Nephron progenitor cell (in vitro differentiated cells): ENCODE data around the gene CTNNBL1.

Experiments used
- DNase-seq: peaks from one replicate; pipeline ENCODE4 v3.0.0; 2021
- H3K27ac Mint-ChIP-seq: 2 replicates; pipeline ENCODE4 v1.8.0; 2021; ENCODE audit warnings: mild to moderate bottlenecking, moderate library complexity, mixed read lengths
- H3K27me3 Mint-ChIP-seq: 2 replicates; pipeline ENCODE4 v1.8.0; 2021; ENCODE audit warnings: mild to moderate bottlenecking, low read depth, mixed read lengths; ENCODE audit not compliant: poor library complexity
- H3K36me3 Mint-ChIP-seq: 2 replicates; pipeline ENCODE4 v1.8.0; 2021; ENCODE audit warnings: low read depth, mixed read lengths
- H3K4me1 Mint-ChIP-seq: 2 replicates; pipeline ENCODE4 v1.8.0; 2021; ENCODE audit warnings: mixed read lengths
- H3K4me3 Mint-ChIP-seq: 2 replicates; pipeline ENCODE4 v1.8.0; 2021; ENCODE audit warnings: mild to moderate bottlenecking, moderate library complexity, mixed read lengths
- H3K9me3 Mint-ChIP-seq: 2 replicates; pipeline ENCODE4 v1.8.0; 2021; ENCODE audit warnings: mild to moderate bottlenecking, moderate library complexity, mixed read lengths
- CTCF ChIP-seq: fragments of 200-600 bp; sonication (generic); IDR thresholded peaks from 2 replicates; pipeline ENCODE4 v1.5.0; 2021; ENCODE audit warnings: antibody characterized with exemption

Gene CTNNBL1

GRCh38 chr20:37823296-37823980 lies 129.6 kb downstream of the CTNNBL1 start:
- DNase-seq = no peak
- Mint-ChIP-seq H3K4me1 (peaks cover 37% of the 10 kb centered on the region), H3K9me3 (no peaks in the 10 kb centered on the region), H3K27me3 (no peaks in the 10 kb centered on the region), H3K27ac (peak overlapping the region; percentile 86), H3K4me3 (peak overlapping the region; percentile 2), H3K36me3 (no peaks in the 10 kb centered on the region)
- TF ChIP-seq CTCF = no peak

GRCh38 chr20:37827605-37828004 lies 133.8 kb downstream of the CTNNBL1 start:
- Mint-ChIP-seq H3K9me3 (no peaks in the 10 kb centered on the region), H3K36me3 (no peaks in the 10 kb centered on the region), H3K27ac (no peak overlapping the region), H3K4me1 (peaks cover 17% of the 10 kb centered on the region), H3K4me3 (no peak overlapping the region), H3K27me3 (peaks cover 3% of the 10 kb centered on the region)
- no peak for DNase-seq
- TF ChIP-seq CTCF = no peak

DNA sequence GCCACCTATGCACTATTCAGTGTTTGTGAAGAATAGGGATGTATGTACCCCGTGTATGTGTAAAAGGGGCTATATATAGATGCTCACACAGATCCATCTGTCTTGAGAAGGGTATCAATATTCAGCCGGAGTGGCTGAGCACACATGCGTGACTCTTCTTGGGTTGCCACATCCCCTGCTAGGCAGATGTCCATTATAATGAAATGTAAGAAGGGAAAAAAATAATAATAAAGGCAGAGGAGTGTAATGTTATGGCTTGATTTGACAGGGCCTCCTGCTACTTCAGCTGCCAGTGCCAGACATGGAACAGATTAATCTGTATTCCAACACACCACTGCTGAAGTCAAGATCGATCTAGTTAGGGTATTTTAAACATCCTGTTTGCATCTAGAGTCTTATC lies 134.9 kb downstream of the CTNNBL1 start:
- Mint-ChIP-seq H3K27ac (no peak overlapping the region), H3K36me3 (no peaks in the 10 kb centered on the region), H3K9me3 (no peaks in the 10 kb centered on the region), H3K4me1 (peaks cover 15% of the 10 kb centered on the region), H3K4me3 (no peak overlapping the region), H3K27me3 (peaks cover 3% of the 10 kb centered on the region)
- DNase-seq = no peak
- TF ChIP-seq CTCF = no peak

GRCh38 chr20:37829128-37829527 lies 135.3 kb downstream of the CTNNBL1 start:
- H3K27ac Mint-ChIP-seq = no peak overlapping the region

DNA sequence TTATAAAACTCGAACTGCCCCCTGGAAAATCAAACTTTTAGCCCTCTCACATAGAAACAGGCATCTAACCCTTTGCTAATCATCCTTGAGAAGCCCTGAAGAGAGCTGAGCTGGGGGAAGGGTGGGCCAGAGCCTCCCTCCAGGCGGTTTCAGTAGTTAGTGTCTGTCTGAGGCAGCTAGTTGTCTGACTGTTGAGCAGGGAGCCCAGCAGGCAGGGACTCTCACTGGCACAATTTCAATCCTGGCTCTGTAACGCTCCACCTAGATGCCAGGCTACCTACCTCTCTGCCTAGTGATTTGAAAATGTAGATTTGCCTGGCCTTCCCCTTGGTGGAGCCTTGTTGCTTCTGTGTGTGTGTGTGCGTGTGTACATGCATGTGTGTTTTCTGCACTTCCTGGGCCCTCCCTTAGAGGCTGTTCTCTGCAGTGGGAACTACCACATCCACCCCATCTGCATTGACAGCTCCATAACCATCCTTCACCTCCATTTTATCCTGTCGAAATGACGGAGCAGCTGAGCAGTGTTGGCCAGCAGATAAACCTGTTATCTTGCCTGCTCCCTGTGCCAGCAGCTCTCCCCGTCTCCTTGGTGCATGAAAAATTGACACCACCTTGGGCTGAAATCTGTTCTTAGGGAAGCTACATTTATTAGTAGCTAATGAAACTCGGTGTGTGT lies 139.5 kb downstream of the CTNNBL1 start:
- H3K36me3 Mint-ChIP-seq = peaks cover 6% of the 10 kb centered on the region
- H3K4me1 Mint-ChIP-seq = peaks cover 9% of the 10 kb centered on the region
- TF ChIP-seq CTCF = no peak
- H3K9me3 Mint-ChIP-seq = no peaks in the 10 kb centered on the region
- H3K4me3 Mint-ChIP-seq = no peak overlapping the region
- peaks cover 3% of the 10 kb centered on the region for H3K27me3 Mint-ChIP-seq
- no peak for DNase-seq
- no peak overlapping the region for H3K27ac Mint-ChIP-seq

More at GRCh38 chr20:37829128-37829527, 135.3 kb downstream of the CTNNBL1 start:
- no peaks in the 10 kb centered on the region for H3K36me3 Mint-ChIP-seq
- H3K4me1 Mint-ChIP-seq = peaks cover 11% of the 10 kb centered on the region
- no peaks in the 10 kb centered on the region for H3K9me3 Mint-ChIP-seq
- TF ChIP-seq CTCF = no peak
- no peak overlapping the region for H3K4me3 Mint-ChIP-seq
- H3K27me3 Mint-ChIP-seq = peaks cover 3% of the 10 kb centered on the region
- no peak for DNase-seq

GRCh38 chr20:37836926-37837325 lies 143.1 kb downstream of the CTNNBL1 start:
- peaks cover 14% of the 10 kb centered on the region for H3K36me3 Mint-ChIP-seq
- peaks cover 13% of the 10 kb centered on the region for H3K4me1 Mint-ChIP-seq
- no peak for TF ChIP-seq CTCF
- no peak overlapping the region for H3K27ac Mint-ChIP-seq
- no peak for DNase-seq
- no peak overlapping the region for H3K4me3 Mint-ChIP-seq
- no peaks in the 10 kb centered on the region for H3K9me3 Mint-ChIP-seq
- H3K27me3 Mint-ChIP-seq = no peaks in the 10 kb centered on the region
